GM13976 (cell line): Measurements from ENCODE around the gene CEMIP.

Experiments
- DNase-seq: peaks from one replicate; pipeline ENCODE4 v3.0.0; 2012; ENCODE audit warnings: low spot score
- CTCF ChIP-seq: IDR thresholded peaks from 2 replicates; pipeline ENCODE4 v1.5.1; 2012; ENCODE audit warnings: borderline replicate concordance, mild to moderate bottlenecking; ENCODE audit not compliant: insufficient read depth; ENCODE audit errors: extremely low read depth, missing control alignments, control extremely low read depth
- in situ Hi-C: fragments of 300-500 bp; cut with MboI; formaldehyde crosslinking; loops from one replicate; pipeline ENCODE4 v1.12.0; 2022; ENCODE audit warnings: low sequenced_read_pairs, mixed read lengths, inconsistent platforms; ENCODE audit not compliant: unreplicated experiment

CEMIP gene

GRCh38 chr15:80945605-80946004, 166.4 kb downstream of the CEMIP start:
- TF ChIP-seq CTCF = no peak
- in situ Hi-C loops = no loop called here
- DNase-seq = no peak

- DNase-seq = no peak
- TF ChIP-seq CTCF = no peak
- in situ Hi-C loops = no loop called here
These were observed 167.4 kb downstream of the CEMIP start for GRCh38 chr15:80946576-80946975.

GRCh38 chr15:80948651-80949292, 169.6 kb downstream of the CEMIP start:
- in situ Hi-C loops = no loop called here
- no peak for TF ChIP-seq CTCF
- DNase-seq = no peak

DNA sequence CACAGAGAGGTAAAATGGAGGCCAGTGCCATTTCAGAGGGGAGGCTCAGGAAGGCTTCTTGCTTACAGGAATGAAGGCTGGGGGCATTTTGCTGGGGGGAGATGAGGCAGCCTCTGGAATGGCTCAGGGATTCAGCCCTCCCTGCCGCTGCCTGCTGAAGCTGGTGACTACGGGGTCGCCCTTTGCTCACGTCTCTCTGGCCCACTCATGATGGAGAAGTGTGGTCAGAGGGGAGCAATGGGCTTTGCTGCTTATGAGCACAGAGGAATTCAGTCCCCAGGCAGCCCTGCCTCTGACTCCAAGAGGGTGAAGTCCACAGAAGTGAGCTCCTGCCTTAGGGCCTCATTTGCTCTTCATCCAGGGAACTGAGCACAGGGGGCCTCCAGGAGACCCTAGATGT, 170.6 kb downstream of the CEMIP start:
- no peak for TF ChIP-seq CTCF
- in situ Hi-C loops = loop anchor here (25.0 kb wide), 1 partner anchor 162 kb away; the partner anchor contains the start of gene CEMIP
- no peak for DNase-seq

- in situ Hi-C loops = loop anchor here (25.0 kb wide), 1 partner anchor 163 kb away; the partner anchor contains the start of gene CEMIP
- TF ChIP-seq CTCF = no peak
- DNase-seq = no peak
These were observed 171.3 kb downstream of the CEMIP start for GRCh38 chr15:80950291-80951078.

- DNase-seq = no peak
- no peak for TF ChIP-seq CTCF
- in situ Hi-C loops = loop anchor here (25.0 kb wide), 1 partner anchor 165 kb away; the partner anchor contains the start of gene CEMIP
These were observed 172.8 kb downstream of the CEMIP start for GRCh38 chr15:80951941-80952340.
